IPS-11a (cell line): ENCODE data around the gene DIRAS3.
"Not testable (repeated sequence)": the region's sequence is repeated elsewhere in the genome, so short reads cannot be mapped to it uniquely, and the experiment has no call there.

ENCODE experiments used
- H3K4me3 ChIP-seq: one replicate; pipeline ENCODE4 v1.5.1; 2013; ENCODE audit warnings: low read depth, low read length, control low read depth

Gene DIRAS3

GRCh38 chr1:68028566-68028965, 21.9 kb downstream of the DIRAS3 start:
- H3K4me3 ChIP-seq, result no peak overlapping the region

- no peak overlapping the region for H3K4me3 ChIP-seq
Observed at GRCh38 chr1:68024635-68025338, 25.6 kb downstream of the DIRAS3 start.

GRCh38 chr1:68016381-68016780, 34.0 kb downstream of the DIRAS3 start:
- H3K4me3 ChIP-seq, result no peak overlapping the region

DNA sequence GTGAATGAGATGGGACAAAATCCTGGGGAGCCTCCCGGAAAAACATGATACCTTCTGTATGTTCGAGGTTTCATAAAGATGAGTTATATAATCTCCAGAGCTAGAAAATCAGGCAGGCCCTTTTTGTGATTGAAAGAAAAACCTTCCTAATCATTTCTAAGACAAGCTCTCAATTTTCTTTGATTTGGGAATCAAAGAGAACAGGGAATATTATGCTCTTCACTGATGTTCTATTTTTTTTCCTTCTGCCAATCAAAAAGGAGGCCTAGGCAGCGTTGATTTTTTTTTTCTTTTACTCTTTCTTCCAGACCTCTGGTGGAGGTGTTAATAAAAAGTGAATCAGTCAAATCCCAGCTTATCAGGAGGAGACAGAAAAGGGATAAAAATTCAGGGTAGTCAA, 34.5 kb downstream of the DIRAS3 start:
- H3K4me3 ChIP-seq, result no peak overlapping the region

DNA sequence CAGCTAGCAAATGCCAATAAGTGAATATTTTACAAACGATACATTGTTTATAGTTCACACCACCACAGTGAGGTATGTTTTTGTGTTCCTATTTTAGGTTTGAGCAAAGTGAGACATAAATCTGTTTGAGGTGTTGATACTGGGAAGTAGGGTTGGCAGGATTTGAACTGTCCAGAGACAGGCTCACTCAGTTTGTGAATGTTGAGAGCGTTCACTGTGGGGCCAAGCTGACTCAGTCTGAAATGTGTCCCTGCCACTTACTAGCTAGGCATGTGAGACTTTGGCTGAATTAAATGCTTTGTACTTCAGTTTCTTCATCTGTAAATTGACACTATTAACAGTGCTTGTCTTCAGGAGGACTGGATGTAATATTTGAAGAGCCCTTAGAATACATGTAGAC, 35.1 kb downstream of the DIRAS3 start:
- no peak overlapping the region for H3K4me3 ChIP-seq

- no peak overlapping the region for H3K4me3 ChIP-seq
Observed at GRCh38 chr1:68013351-68013750, 37.1 kb downstream of the DIRAS3 start.

- no peak overlapping the region for H3K4me3 ChIP-seq
Observed at GRCh38 chr1:68011657-68012375, 38.6 kb downstream of the DIRAS3 start.

GRCh38 chr1:68010543-68010942, 39.9 kb downstream of the DIRAS3 start:
- no peak overlapping the region for H3K4me3 ChIP-seq

DNA sequence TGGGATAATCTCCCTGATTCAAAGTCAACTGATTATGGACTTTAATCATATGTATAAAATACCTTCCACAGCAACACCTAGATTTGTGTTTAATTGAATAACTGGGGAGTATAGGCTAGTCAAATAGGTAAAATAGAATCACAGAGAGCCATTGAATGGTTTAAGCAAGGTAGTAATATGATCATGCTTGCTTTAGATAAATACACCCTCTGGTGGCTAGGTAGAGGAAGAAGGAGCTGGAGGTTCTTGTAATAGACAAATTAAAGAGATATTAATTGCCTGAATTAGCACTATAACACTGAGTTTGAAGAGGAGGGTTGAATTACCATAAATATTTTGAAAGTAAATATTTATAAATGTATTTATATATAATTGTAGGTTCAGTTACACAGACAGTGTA, 40.3 kb downstream of the DIRAS3 start:
- no peak overlapping the region for H3K4me3 ChIP-seq

- not testable (repeated sequence) for H3K4me3 ChIP-seq
Observed at GRCh38 chr1:68003626-68004025, 46.8 kb downstream of the DIRAS3 start.

GRCh38 chr1:68000191-68000590, 50.2 kb downstream of the DIRAS3 start:
- H3K4me3 ChIP-seq, result no peak overlapping the region

DNA sequence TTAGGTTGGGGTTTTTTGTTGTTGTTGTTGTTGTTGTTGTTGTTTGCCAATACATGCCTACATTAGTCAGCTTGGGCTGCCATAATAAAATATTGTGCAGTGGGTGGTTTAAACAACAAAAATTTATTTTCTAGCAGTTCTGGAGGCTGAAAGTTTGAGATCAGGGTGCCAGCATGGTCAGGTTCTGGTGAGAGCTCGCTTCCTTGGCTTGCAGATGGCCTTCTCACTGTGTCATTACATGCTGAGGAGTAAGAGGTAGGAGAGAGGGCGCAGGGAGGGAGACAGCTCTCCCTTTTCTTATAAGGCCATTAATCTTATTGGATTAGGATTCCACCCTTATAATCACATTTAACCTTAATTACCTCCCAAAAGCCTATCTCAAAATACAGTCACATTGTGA, 52.7 kb downstream of the DIRAS3 start:
- no peak overlapping the region for H3K4me3 ChIP-seq
